ENCODE results near the gene KCNH6.

DNA sequence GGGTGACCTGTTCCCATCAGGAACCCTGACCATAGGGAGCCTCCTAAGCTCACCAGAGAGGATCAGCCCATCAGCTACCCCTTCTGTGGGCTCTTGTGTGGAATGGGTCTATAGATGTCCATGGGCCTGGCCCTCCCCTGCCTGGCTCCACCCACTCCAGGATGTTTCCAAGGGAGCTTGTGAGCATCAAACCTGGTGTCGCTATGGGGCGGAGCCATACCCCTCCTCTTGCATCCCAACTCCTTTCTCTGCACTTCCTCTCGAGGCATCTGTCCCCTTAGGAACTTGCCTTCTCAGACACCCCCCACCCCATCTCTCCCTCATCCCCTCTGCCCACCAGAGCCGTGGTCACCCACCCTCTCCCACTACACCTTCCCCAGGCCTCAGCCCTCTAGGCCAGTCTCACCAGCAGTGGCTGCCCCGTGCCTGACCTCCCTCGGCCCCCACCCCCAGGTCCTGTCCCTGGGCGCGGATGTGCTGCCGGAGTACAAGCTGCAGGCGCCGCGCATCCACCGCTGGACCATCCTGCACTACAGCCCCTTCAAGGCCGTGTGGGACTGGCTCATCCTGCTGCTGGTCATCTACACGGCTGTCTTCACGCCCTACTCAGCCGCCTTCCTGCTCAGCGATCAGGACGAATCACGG, 10.4 kb downstream of the KCNH6 start:
- TF ChIP-seq ZNF610 (tag by site-specific recombination; IDR thresholded peaks at IDR 0.05; ENCODE audit: borderline replicate concordance) (no peak), ZSCAN16 (tag by site-specific recombination; IDR thresholded peaks at IDR 0.05) (no peak), ZNF629 (tag by site-specific recombination; IDR thresholded peaks at IDR 0.05) (no peak), REST (tag by site-specific recombination; IDR thresholded peaks at IDR 0.05) (no peak), ZNF274 (IDR thresholded peaks at IDR 0.05; ENCODE audit: low read length) (no peak), ZNF274 (tag by site-specific recombination; IDR thresholded peaks at IDR 0.05; ENCODE audit: borderline replicate concordance) (no peak), ZNF777 (tag by site-specific recombination; IDR thresholded peaks at IDR 0.05; ENCODE audit: borderline replicate concordance) (no peak)
- TF ChIP-seq, protein P1, sequence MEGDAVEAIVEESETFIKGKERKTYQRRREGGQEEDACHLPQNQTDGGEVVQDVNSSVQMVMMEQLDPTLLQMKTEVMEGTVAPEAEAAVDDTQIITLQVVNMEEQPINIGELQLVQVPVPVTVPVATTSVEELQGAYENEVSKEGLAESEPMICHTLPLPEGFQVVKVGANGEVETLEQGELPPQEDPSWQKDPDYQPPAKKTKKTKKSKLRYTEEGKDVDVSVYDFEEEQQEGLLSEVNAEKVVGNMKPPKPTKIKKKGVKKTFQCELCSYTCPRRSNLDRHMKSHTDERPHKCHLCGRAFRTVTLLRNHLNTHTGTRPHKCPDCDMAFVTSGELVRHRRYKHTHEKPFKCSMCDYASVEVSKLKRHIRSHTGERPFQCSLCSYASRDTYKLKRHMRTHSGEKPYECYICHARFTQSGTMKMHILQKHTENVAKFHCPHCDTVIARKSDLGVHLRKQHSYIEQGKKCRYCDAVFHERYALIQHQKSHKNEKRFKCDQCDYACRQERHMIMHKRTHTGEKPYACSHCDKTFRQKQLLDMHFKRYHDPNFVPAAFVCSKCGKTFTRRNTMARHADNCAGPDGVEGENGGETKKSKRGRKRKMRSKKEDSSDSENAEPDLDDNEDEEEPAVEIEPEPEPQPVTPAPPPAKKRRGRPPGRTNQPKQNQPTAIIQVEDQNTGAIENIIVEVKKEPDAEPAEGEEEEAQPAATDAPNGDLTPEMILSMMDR (tag by site-specific recombination; IDR thresholded peaks at IDR 0.05): no peak
